Esophagus muscularis mucosa (tissue), 4 donors: ENCODE measurements around the gene TTC9. TPM values are rescaled to one million over a fixed set of nuclear protein-coding genes. Genes with fewer than 3 reads are reported as not detected.

Experiments used
- DNase-seq: peaks from one replicate; pipeline ENCODE4 v3.0.0-alpha.2; 2017; ENCODE audit errors: extremely low spot score
- H3K27ac ChIP-seq, 4 donors: fragments of 200-600 bp; sonication (generic); replicated peaks in 1 of 4; 1 replicate in 3 of 4; 2 replicates in 1 of 4; pipeline ENCODE4 v1.5.1; 2016 to 2019; ENCODE audit warnings: mild to moderate bottlenecking in 1 of 4
- H3K27me3 ChIP-seq, 4 donors: fragments of 200-600 bp; sonication (generic); one replicate each; pipeline versions ENCODE4 v1.5.1 to v1.6.0; 2016 to 2019
- H3K36me3 ChIP-seq, 4 donors: fragments of 200-600 bp; sonication (generic); one replicate each; pipeline ENCODE4 v1.5.1; 2016 to 2019
- H3K4me1 ChIP-seq, 4 donors: fragments of 200-600 bp; sonication (generic); one replicate each; pipeline ENCODE4 v1.5.1; 2016 to 2019
- H3K4me3 ChIP-seq, 4 donors: fragments of 200-600 bp; sonication (generic); 1 replicate in 2 of 4; 2 replicates in 2 of 4; pipeline ENCODE4 v1.5.1; 2016 to 2019; ENCODE audit warnings: mild to moderate bottlenecking in 4 of 4, moderate library complexity in 1 of 4
- H3K9me3 ChIP-seq, 4 donors: fragments of 200-600 bp; sonication (generic); 1 replicate in 3 of 4; 2 replicates in 1 of 4; pipeline ENCODE4 v1.5.1; 2016 to 2019
- CTCF ChIP-seq, 3 experiments: fragments of 200-600 bp in 2 of 3; fragments of 450-650 bp in 1 of 3; sonication (generic) in 2 of 3; IDR thresholded peaks; one replicate each; pipeline ENCODE4 v1.5.1; 2017 to 2019; ENCODE audit warnings: antibody characterized with exemption in 3 of 3, mild to moderate bottlenecking in 2 of 3, moderate library complexity in 1 of 3
- EP300 ChIP-seq: sonication (generic); formaldehyde crosslinking; IDR thresholded peaks from one replicate; pipeline ENCODE4 v1.6.1; 2017; ENCODE audit warnings: antibody characterized with exemption
- POLR2A ChIP-seq: fragments of 450-650 bp; IDR thresholded peaks from one replicate; pipeline ENCODE4 v1.6.1; 2017; ENCODE audit warnings: antibody characterized with exemption, moderate library complexity, mild to moderate bottlenecking, low read depth
- POLR2AphosphoS5 ChIP-seq, 2 donors: sonication (generic); formaldehyde crosslinking; IDR thresholded peaks; one replicate each; pipeline ENCODE4 v1.6.1; 2017; ENCODE audit warnings: antibody characterized with exemption in 2 of 2
- WGBS: methylation state at CpG from one replicate; pipeline ENCODE4 v1.1.5; 2018; 5-methylcytosine and 5-hydroxymethylcytosine counted together
- intact Hi-C: fragments of 100-400 bp; cut with DNase I; formaldehyde crosslinking; loops from one replicate; pipeline ENCODE4 v1.15.1; 2023
- total RNA-seq, 4 donors: library from RNA; depleted of rRNA; stranded (reverse); fragments of >200 nt; gene quantifications; one replicate each; pipeline versions ENCODE4 v1.1.0 to v1.2.1, GENCODE V29; 2016

TTC9 gene
- total RNA-seq, 4 donors from 2014 or later: 0.99 to 3.4 (median 1.9) TPM

DNA sequence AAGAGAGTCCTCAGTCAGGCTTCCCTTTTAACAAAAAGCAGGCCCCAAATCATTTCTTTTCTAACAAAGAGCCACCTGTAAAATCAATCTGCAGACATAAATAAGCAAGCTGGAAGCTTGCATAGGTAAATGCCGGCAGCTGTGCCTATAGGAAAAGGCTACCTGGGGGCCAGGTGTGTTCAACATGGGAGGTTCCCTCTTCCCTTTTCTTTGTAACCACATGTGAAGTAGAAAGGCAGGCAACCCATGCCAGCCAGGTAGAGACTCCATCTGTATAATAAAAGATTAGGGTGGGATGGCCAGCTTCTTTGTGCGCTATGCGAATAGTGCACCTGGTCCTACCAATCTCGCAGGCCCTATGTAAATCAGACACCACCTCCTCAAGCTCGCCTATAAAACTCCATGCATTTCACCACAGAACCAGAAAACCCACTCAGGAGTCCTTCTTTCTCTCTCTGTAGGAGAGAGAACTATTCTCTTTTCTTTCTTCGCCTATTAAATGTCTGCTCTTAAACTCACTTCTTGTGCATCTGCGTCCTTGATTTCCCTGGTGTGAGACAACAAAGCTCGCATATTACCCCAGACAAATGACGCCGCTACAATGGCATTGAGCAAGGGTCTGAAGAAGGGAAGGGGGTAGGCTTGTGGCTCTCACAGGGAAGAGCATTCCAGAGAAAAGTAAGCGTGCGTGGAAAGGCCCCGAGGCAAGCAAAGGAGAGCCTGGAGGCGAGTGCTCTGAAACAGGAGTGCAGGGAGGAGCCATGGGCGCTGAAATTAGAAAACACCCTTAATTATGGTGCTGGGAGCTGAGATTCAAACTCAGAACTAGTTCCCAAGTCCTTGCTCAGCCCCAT lies 67.2 kb downstream of the TTC9 start:
- intact Hi-C loops: no loop called here
- WGBS: 77% methylated on average over 15 of the region's 15 CpGs
- H3K4me1 ChIP-seq: peaks cover 2 to 9% (median 7%) of the 10 kb centered on the region in 4 donors

GRCh38 chr14:70709726-70710382 lies 68.1 kb downstream of the TTC9 start:
- H3K27ac ChIP-seq: no peak overlapping the region
- WGBS: 65% methylated on average over 8 of the region's 8 CpGs
- no peak for DNase-seq
- no peak overlapping the region for H3K4me3 ChIP-seq
- H3K4me1 ChIP-seq: peaks cover 2 to 12% (median 9%) of the 10 kb centered on the region in 4 donors
- intact Hi-C loops: loop anchor here (10.0 kb wide), 2 partner anchors 85 to 895 kb away; no protein-coding TSS in a partner anchor
- H3K36me3 ChIP-seq: no peaks in the 10 kb centered on the region
- TF ChIP-seq CTCF (IDR thresholded peaks at IDR 0.05) (no peak), POLR2AphosphoS5 (IDR thresholded peaks at IDR 0.05) (no peak), EP300 (no peak), POLR2A (no peak)
- peaks cover 0 to 30% (median 0%) of the 10 kb centered on the region in 4 donors for H3K27me3 ChIP-seq
- no peaks in the 10 kb centered on the region for H3K9me3 ChIP-seq

More for the DNA sequence above, 67.2 kb downstream of the TTC9 start:
- Histone ChIP-seq H3K9me3 (no peaks in the 10 kb centered on the region), H3K36me3 (no peaks in the 10 kb centered on the region), H3K27me3 (peaks cover 0 to 30% (median 0%) of the 10 kb centered on the region in 4 donors), H3K4me3 (no peak overlapping the region), H3K27ac (no peak overlapping the region)
- TF ChIP-seq EP300: no peak
- no peak for TF ChIP-seq POLR2AphosphoS5 (IDR thresholded peaks at IDR 0.05)
- TF ChIP-seq CTCF (IDR thresholded peaks at IDR 0.05): no peak
- no peak for TF ChIP-seq POLR2A
- no peak for DNase-seq

DNA sequence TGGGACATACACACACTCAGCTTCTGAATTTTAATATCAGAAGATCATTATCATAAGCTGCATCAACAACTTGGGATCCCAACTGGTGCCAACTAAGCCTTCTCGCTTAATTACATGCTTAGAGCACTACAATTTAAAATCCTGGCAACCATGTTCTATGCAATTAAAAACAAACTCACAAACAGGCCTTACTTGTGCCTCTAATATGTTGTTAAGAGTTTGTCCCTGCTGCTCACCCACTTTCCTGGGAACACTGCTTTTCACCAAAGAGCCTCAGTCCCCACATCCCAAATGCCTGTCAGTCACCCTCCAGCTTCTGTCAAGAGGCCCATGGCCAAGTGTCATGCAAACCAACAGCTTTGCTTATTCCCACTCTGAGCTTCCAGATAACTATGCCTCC lies 69.7 kb downstream of the TTC9 start:
- intact Hi-C loops: loop anchor here (10.0 kb wide), 2 partner anchors 87 to 897 kb away; no protein-coding TSS in a partner anchor
- Histone ChIP-seq H3K27me3 (peaks cover 0 to 22% (median 0%) of the 10 kb centered on the region in 4 donors), H3K36me3 (no peaks in the 10 kb centered on the region), H3K4me1 (peaks cover 2 to 12% (median 9%) of the 10 kb centered on the region in 4 donors), H3K4me3 (no peak overlapping the region), H3K9me3 (no peaks in the 10 kb centered on the region), H3K27ac (no peak overlapping the region)
- WGBS: 100% methylated on average over 1 of the region's 1 CpG
- DNase-seq: no peak
- no peak for TF ChIP-seq POLR2A
- no peak for TF ChIP-seq CTCF (IDR thresholded peaks at IDR 0.05)
- no peak for TF ChIP-seq EP300
- no peak for TF ChIP-seq POLR2AphosphoS5 (IDR thresholded peaks at IDR 0.05)

- H3K27ac ChIP-seq: no peak overlapping the region
- H3K4me1 ChIP-seq: peaks cover 2 to 12% (median 9%) of the 10 kb centered on the region in 4 donors
- no peaks in the 10 kb centered on the region for H3K36me3 ChIP-seq
- peaks cover 0 to 12% (median 0%) of the 10 kb centered on the region in 4 donors for H3K27me3 ChIP-seq
- 84% methylated on average over 4 of the region's 4 CpGs for WGBS
- no peak overlapping the region for H3K4me3 ChIP-seq
- intact Hi-C loops: loop anchor here (10.0 kb wide), 2 partner anchors 88 to 898 kb away; no protein-coding TSS in a partner anchor
- TF ChIP-seq POLR2A (no peak), EP300 (no peak), POLR2AphosphoS5 (IDR thresholded peaks at IDR 0.05) (no peak), CTCF (IDR thresholded peaks at IDR 0.05) (no peak)
- no peaks in the 10 kb centered on the region for H3K9me3 ChIP-seq
- no peak for DNase-seq
These were observed 71.4 kb downstream of the TTC9 start for GRCh38 chr14:70713096-70713495.
